Liver (tissue), 9 donors: ENCODE results near the gene ASPHD2. TPM values are rescaled to one million over a fixed set of nuclear protein-coding genes. Genes with fewer than 3 reads are reported as not detected.

Experiments
- DNase-seq: peaks from one replicate; pipeline ENCODE4 v3.0.0-alpha.2; 2017; ENCODE audit warnings: low spot score
- H3K27ac ChIP-seq, 2 donors: one replicate each; pipeline ENCODE4 v1.7.0; 2013; ENCODE audit warnings: inconsistent platforms in 2 of 2, low read length in 2 of 2, control low read depth in 1 of 2, low read depth in 1 of 2, mild to moderate bottlenecking in 1 of 2
- H3K27me3 ChIP-seq, 4 donors: one replicate each; pipeline versions ENCODE4 v1.6.1 to v1.7.0; 2013; ENCODE audit warnings: low read length in 3 of 4, inconsistent platforms in 1 of 4, mild to moderate bottlenecking in 1 of 4, moderate library complexity in 1 of 4; ENCODE audit not compliant: control insufficient read depth in 4 of 4, insufficient read depth in 4 of 4
- H3K36me3 ChIP-seq, 4 donors: one replicate each; pipeline versions ENCODE4 v1.6.1 to v1.7.0; 2013; ENCODE audit warnings: low read length in 3 of 4, mild to moderate bottlenecking in 3 of 4, low read depth in 1 of 4, moderate library complexity in 1 of 4; ENCODE audit not compliant: control insufficient read depth in 4 of 4, insufficient read depth in 3 of 4
- H3K4me1 ChIP-seq, 4 donors: one replicate each; pipeline versions ENCODE4 v1.6.1 to v1.7.0; 2013; ENCODE audit warnings: low read length in 3 of 4, mild to moderate bottlenecking in 3 of 4, moderate library complexity in 1 of 4; ENCODE audit not compliant: control insufficient read depth in 4 of 4, insufficient read depth in 4 of 4
- H3K4me3 ChIP-seq, 3 donors: one replicate each; pipeline versions ENCODE4 v1.6.1 to v1.7.0; 2013; ENCODE audit warnings: low read length in 3 of 3, control low read depth in 1 of 3, low read depth in 1 of 3, mild to moderate bottlenecking in 1 of 3
- H3K9ac ChIP-seq, 2 donors: one replicate each; pipeline ENCODE4 v1.7.0; 2013; ENCODE audit warnings: low read length in 2 of 2, mild to moderate bottlenecking in 2 of 2, moderate library complexity in 2 of 2, control low read depth in 1 of 2, low read depth in 1 of 2
- H3K9me3 ChIP-seq, 4 donors: one replicate each; pipeline versions ENCODE4 v1.6.1 to v1.7.0; 2013; ENCODE audit warnings: low read length in 3 of 4; ENCODE audit not compliant: control insufficient read depth in 4 of 4
- EGR1 ChIP-seq, 2 donors: IDR thresholded peaks; 2 replicates each; pipeline ENCODE4 v1.6.1; 2016 to 2018; ENCODE audit warnings: antibody characterized with exemption in 2 of 2, low read depth in 2 of 2
- GABPA ChIP-seq, 2 donors: IDR thresholded peaks in 1 of 2; conservative IDR thresholded peaks in 1 of 2; 2 replicates each; pipeline ENCODE4 v1.6.1; 2016; ENCODE audit warnings: antibody characterized with exemption in 2 of 2, mild to moderate bottlenecking in 1 of 2, moderate library complexity in 1 of 2
- HNF4A ChIP-seq, 2 donors: conservative IDR thresholded peaks; 2 replicates each; pipeline ENCODE4 v1.6.1; 2016; ENCODE audit warnings: antibody characterized with exemption in 2 of 2, mild to moderate bottlenecking in 2 of 2
- RAD21 ChIP-seq, 2 donors: IDR thresholded peaks; 2 replicates each; pipeline ENCODE4 v1.6.1; 2016; ENCODE audit warnings: antibody characterized with exemption in 2 of 2, mild to moderate bottlenecking in 2 of 2
- RXRA ChIP-seq, 2 donors: IDR thresholded peaks; 2 replicates each; pipeline ENCODE4 v1.6.1; 2017 to 2018; ENCODE audit warnings: antibody characterized with exemption in 2 of 2, mild to moderate bottlenecking in 1 of 2
- TAF1 ChIP-seq: conservative IDR thresholded peaks from 2 replicates; pipeline ENCODE4 v1.6.1; 2016; ENCODE audit warnings: antibody characterized with exemption, mild to moderate bottlenecking
- WGBS: extraction: QIAGEN DNeasy Blood & Tissue Kit; methylation state at CpG from one replicate; pipeline ENCODE4 v1.1.7; 2013; 5-methylcytosine and 5-hydroxymethylcytosine counted together
- polyA plus RNA-seq, 2 donors: library from polyadenylated mRNA; stranded (reverse) in 1 of 2; unstranded in 1 of 2; fragments of 200-250 nt in 1 of 2; fragments of >200 nt in 1 of 2; fragmentation: Nextera tagmentation in 1 of 2; extraction: Ambion mirVana in 1 of 2; gene quantifications; one replicate each; pipeline versions ENCODE4 v1.2.1 to v1.2.3, GENCODE V29; 2013 to 2015
- total RNA-seq, 2 donors: library from RNA; depleted of rRNA; stranded (reverse); fragments of >200 nt; gene quantifications; one replicate each; pipeline ENCODE4 v1.2.3, GENCODE V29; 2014
- TF ChIP-seq, protein P1 (sequence below): IDR thresholded peaks from 2 replicates; pipeline ENCODE4 v1.6.1; 2016; ENCODE audit warnings: antibody characterized with exemption, mild to moderate bottlenecking
- TF ChIP-seq, protein P2 (sequence below): IDR thresholded peaks from 2 replicates; pipeline ENCODE4 v1.6.1; 2016; ENCODE audit warnings: antibody characterized with exemption
- TF ChIP-seq, protein P3 (sequence below): fragments of 150-350 bp; IDR thresholded peaks from 2 replicates; pipeline ENCODE4 v1.5.1; 2017; ENCODE audit warnings: improper control_type of control experiment, low read depth, low read length; ENCODE audit not compliant: missing input control
- TF ChIP-seq, protein P4 (sequence below): IDR thresholded peaks from 2 replicates; pipeline ENCODE4 v1.6.1; 2016; ENCODE audit warnings: antibody characterized with exemption
- TF ChIP-seq, protein P5 (sequence below): IDR thresholded peaks from 2 replicates; pipeline ENCODE4 v1.6.1; 2016; ENCODE audit warnings: antibody characterized with exemption
- donor health status: healthy.
- donor health status: healthy.
- donor health status: healthy.
- donor health status: healthy.
- donor health status: healthy.

Gene ASPHD2
- total and polyA plus RNA-seq, 4 donors, result 0.12 to 0.47 (median 0.18) TPM

DNA sequence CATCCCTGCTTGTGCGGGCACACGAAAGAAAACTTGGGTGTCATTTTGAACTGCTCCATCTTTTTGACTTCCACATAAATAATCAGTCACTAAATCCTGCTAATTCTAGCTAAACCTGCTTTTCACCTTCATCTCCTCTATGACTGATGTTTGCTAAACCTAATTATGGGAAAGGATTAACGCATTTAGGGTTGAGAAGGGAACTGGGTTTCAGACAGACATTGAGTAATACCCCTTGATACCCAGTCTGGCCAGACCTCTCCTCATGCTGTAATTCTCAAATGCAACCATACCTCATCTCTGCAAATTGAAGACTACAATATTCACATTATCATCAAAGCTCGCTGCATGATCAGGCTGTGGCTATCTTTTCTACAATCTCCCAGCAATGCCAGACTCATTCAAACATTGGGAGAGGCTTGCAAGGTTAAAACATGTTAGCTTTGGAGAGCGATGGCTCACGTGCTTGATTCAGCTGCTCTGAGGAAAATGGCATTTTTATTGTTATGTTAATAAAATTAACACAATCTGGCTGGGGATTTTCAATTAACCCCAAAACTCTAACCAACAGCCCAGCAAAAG is 52.1 kb downstream of the ASPHD2 start (continued):
- TF ChIP-seq, protein P1, sequence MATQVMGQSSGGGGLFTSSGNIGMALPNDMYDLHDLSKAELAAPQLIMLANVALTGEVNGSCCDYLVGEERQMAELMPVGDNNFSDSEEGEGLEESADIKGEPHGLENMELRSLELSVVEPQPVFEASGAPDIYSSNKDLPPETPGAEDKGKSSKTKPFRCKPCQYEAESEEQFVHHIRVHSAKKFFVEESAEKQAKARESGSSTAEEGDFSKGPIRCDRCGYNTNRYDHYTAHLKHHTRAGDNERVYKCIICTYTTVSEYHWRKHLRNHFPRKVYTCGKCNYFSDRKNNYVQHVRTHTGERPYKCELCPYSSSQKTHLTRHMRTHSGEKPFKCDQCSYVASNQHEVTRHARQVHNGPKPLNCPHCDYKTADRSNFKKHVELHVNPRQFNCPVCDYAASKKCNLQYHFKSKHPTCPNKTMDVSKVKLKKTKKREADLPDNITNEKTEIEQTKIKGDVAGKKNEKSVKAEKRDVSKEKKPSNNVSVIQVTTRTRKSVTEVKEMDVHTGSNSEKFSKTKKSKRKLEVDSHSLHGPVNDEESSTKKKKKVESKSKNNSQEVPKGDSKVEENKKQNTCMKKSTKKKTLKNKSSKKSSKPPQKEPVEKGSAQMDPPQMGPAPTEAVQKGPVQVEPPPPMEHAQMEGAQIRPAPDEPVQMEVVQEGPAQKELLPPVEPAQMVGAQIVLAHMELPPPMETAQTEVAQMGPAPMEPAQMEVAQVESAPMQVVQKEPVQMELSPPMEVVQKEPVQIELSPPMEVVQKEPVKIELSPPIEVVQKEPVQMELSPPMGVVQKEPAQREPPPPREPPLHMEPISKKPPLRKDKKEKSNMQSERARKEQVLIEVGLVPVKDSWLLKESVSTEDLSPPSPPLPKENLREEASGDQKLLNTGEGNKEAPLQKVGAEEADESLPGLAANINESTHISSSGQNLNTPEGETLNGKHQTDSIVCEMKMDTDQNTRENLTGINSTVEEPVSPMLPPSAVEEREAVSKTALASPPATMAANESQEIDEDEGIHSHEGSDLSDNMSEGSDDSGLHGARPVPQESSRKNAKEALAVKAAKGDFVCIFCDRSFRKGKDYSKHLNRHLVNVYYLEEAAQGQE, result no peak

DNA sequence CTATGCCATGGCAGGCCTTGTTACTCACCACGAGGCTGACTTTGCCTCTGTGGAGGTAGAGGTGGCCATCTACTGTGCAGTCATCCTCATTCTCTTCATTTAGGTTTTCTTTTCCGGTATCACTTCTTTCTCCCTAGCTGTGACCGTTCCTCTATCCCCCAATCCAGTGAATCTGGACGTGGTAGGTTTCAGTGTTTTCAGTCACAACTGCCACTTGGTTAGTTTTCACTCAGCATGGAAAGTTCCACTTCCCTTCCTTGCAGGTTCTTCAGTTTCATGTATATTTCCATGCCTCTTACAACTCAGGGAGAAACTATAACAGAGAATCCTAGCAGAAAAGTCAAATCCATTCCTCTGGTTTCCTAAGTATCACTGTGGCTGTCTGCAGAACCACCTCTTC is 52.6 kb downstream of the ASPHD2 start:
- TF ChIP-seq, protein P2, sequence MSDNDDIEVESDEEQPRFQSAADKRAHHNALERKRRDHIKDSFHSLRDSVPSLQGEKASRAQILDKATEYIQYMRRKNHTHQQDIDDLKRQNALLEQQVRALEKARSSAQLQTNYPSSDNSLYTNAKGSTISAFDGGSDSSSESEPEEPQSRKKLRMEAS, result no peak
- TF ChIP-seq EGR1 (IDR thresholded peaks at IDR 0.05; ENCODE audit: low read depth in 2 of 2) (no peak), RAD21 (IDR thresholded peaks at IDR 0.05) (no peak), GABPA (IDR thresholded peaks at IDR 0.05 in 1 of 2, conservative IDR thresholded peaks at IDR 0.05 in 1 of 2) (no peak), RXRA (IDR thresholded peaks at IDR 0.05) (no peak), HNF4A (conservative IDR thresholded peaks at IDR 0.05) (no peak), TAF1 (no peak)
- TF ChIP-seq, protein P3, sequence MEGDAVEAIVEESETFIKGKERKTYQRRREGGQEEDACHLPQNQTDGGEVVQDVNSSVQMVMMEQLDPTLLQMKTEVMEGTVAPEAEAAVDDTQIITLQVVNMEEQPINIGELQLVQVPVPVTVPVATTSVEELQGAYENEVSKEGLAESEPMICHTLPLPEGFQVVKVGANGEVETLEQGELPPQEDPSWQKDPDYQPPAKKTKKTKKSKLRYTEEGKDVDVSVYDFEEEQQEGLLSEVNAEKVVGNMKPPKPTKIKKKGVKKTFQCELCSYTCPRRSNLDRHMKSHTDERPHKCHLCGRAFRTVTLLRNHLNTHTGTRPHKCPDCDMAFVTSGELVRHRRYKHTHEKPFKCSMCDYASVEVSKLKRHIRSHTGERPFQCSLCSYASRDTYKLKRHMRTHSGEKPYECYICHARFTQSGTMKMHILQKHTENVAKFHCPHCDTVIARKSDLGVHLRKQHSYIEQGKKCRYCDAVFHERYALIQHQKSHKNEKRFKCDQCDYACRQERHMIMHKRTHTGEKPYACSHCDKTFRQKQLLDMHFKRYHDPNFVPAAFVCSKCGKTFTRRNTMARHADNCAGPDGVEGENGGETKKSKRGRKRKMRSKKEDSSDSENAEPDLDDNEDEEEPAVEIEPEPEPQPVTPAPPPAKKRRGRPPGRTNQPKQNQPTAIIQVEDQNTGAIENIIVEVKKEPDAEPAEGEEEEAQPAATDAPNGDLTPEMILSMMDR, result no peak
- TF ChIP-seq, protein P1, result no peak
- TF ChIP-seq, protein P4, sequence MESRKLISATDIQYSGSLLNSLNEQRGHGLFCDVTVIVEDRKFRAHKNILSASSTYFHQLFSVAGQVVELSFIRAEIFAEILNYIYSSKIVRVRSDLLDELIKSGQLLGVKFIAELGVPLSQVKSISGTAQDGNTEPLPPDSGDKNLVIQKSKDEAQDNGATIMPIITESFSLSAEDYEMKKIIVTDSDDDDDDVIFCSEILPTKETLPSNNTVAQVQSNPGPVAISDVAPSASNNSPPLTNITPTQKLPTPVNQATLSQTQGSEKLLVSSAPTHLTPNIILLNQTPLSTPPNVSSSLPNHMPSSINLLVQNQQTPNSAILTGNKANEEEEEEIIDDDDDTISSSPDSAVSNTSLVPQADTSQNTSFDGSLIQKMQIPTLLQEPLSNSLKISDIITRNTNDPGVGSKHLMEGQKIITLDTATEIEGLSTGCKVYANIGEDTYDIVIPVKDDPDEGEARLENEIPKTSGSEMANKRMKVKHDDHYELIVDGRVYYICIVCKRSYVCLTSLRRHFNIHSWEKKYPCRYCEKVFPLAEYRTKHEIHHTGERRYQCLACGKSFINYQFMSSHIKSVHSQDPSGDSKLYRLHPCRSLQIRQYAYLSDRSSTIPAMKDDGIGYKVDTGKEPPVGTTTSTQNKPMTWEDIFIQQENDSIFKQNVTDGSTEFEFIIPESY, result no peak
- TF ChIP-seq, protein P5, sequence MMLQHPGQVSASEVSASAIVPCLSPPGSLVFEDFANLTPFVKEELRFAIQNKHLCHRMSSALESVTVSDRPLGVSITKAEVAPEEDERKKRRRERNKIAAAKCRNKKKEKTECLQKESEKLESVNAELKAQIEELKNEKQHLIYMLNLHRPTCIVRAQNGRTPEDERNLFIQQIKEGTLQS, result no peak
- Histone ChIP-seq H3K36me3 (peaks cover 3 to 12% (median 6%) of the 10 kb centered on the region in 4 donors), H3K9me3 (no peaks in the 10 kb centered on the region), H3K4me3 (no peak overlapping the region), H3K27ac (no peak overlapping the region), H3K9ac (no peak overlapping the region), H3K4me1 (peaks cover 3 to 62% (median 52%) of the 10 kb centered on the region in 4 donors), H3K27me3 (no peaks in the 10 kb centered on the region)
- no peak for DNase-seq
- WGBS, result 84% methylated on average over 4 of the region's 4 CpGs
